Lower leg skin (tissue), 4 donors: ENCODE data around the gene MMP17. TPM values are rescaled to one million over a fixed set of nuclear protein-coding genes. Genes with fewer than 3 reads are reported as not detected.

Source experiments
- DNase-seq, 2 donors: peaks; one replicate each; pipeline ENCODE4 v3.0.0-alpha.2; 2019; ENCODE audit warnings: low spot score in 2 of 2
- H3K4me3 ChIP-seq: fragments of 200-600 bp; sonication (generic); 2 replicates; pipeline ENCODE4 v1.5.1; 2017; ENCODE audit warnings: mild to moderate bottlenecking, low read depth; ENCODE audit not compliant: poor library complexity, severe bottlenecking
- POLR2A ChIP-seq, 2 donors: fragments of 450-650 bp; IDR thresholded peaks; one replicate each; pipeline ENCODE4 v1.6.1; 2016 to 2017; ENCODE audit warnings: antibody characterized with exemption in 2 of 2, mild to moderate bottlenecking in 1 of 2, moderate library complexity in 1 of 2
- WGBS, 2 donors: methylation state at CpG; one replicate each; pipeline ENCODE4 v1.1.5; 2018; 5-methylcytosine and 5-hydroxymethylcytosine counted together
- intact Hi-C: fragments of 100-400 bp; cut with DNase I; formaldehyde crosslinking; loops from one replicate; pipeline ENCODE4 v1.15.0; 2023; ENCODE audit warnings: low total_unique reads
- total RNA-seq, 4 donors: library from RNA; depleted of rRNA; stranded (reverse); fragments of >200 nt; gene quantifications; one replicate each; pipeline ENCODE4 v1.1.0, GENCODE V29; 2016
- TF ChIP-seq, protein P1 (sequence below), 3 donors: fragments of 450-650 bp; IDR thresholded peaks; one replicate each; pipeline ENCODE4 v1.5.1; 2016; ENCODE audit warnings: antibody characterized with exemption in 3 of 3, mild to moderate bottlenecking in 3 of 3, moderate library complexity in 2 of 3

The MMP17 gene
- total RNA-seq, 4 donors from 2014 or later, result 5.4 to 11.6 (median 5.7) TPM

DNA sequence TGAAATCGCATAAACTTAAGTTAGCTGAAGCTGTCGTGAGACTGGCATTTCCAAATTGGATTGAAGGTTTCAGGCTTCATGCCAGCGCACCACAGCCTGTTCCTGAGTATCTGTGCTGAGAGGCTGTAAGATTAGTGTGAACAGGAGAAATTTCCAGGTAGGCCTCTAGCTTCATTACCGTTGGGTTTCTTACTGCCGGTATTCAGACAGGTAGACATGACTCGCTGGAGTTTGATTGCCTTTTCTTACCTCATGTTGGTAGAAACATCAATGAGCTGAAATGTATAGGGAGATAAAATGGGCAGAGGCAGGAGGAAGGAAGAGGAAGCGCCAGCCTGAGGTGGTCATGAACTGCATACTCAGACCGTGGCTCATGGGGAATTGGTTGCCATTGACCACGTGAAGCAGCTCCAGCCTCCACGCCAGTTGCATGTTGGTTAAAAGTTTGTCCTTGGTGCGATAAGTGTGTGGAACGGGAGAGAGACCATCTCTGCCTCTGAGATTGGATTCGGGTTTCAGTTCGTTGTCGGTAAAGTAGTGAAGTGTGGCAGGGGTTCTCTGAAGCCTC, 42.3 kb upstream of the MMP17 start:
- intact Hi-C loops, result no loop called here
- no peak for TF ChIP-seq POLR2A (IDR thresholded peaks at IDR 0.05)
- TF ChIP-seq, protein P1, sequence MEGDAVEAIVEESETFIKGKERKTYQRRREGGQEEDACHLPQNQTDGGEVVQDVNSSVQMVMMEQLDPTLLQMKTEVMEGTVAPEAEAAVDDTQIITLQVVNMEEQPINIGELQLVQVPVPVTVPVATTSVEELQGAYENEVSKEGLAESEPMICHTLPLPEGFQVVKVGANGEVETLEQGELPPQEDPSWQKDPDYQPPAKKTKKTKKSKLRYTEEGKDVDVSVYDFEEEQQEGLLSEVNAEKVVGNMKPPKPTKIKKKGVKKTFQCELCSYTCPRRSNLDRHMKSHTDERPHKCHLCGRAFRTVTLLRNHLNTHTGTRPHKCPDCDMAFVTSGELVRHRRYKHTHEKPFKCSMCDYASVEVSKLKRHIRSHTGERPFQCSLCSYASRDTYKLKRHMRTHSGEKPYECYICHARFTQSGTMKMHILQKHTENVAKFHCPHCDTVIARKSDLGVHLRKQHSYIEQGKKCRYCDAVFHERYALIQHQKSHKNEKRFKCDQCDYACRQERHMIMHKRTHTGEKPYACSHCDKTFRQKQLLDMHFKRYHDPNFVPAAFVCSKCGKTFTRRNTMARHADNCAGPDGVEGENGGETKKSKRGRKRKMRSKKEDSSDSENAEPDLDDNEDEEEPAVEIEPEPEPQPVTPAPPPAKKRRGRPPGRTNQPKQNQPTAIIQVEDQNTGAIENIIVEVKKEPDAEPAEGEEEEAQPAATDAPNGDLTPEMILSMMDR (IDR thresholded peaks at IDR 0.05), result no peak
- DNase-seq, result no peak
- WGBS, 2 donors, result 92 to 94% methylated on average over 15 of the region's 15 CpGs
- H3K4me3 ChIP-seq, result no peak overlapping the region

DNA sequence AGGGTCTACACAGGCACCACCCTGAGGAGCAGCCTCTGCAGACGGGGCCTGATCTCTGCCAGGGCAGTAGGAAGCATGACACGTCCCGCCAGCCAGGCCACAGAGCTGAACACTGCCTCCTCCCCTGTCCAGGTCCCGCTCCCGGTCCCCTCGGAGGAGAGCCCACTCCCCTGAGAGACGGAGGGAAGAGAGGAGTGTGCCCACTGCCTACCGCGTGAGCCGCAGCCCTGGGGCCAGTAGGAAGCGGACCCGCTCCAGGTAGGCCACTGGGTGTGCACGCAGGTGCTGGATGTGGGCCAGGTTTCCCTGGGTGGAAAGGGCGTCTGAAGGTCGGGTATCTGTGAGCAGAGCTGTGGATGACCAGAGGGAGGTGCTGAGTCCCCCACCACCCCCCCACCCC, 41.9 kb upstream of the MMP17 start:
- no peak overlapping the region for H3K4me3 ChIP-seq
- TF ChIP-seq, protein P1 (IDR thresholded peaks at IDR 0.05), result no peak
- TF ChIP-seq POLR2A (IDR thresholded peaks at IDR 0.05), result no peak
- WGBS, 2 donors, result 76 to 78% methylated on average over 14 to 15 of the region's 15 CpGs
- no peak for DNase-seq
- intact Hi-C loops, result no loop called here

DNA sequence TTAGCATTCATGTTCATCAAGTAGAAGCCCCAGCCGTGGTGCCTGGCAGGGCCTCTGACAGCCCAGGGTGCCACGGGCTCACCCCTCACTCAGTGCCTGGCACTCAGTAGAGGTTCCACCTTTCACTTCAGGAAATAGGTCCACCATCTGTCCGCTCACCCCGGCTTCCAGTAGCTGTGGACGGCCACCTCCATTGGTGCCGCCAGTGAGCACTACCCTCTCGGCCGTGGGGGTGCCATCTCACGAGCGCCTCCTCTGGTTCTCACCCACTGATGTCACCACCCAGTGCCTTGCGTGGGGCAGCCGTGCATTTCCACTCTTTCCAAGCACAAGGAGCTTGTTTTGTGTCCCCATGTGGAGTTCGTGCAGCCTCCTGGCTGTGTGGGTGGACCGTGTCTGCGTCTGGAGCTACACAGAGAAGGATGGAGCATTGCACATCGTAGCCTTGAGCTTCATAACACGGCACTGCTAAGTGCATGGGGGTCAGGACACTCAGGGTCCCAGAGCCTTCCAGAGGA, 41.0 kb upstream of the MMP17 start:
- H3K4me3 ChIP-seq, result no peak overlapping the region
- DNase-seq, result no peak
- WGBS, 2 donors, result 90 to 98% methylated on average over 17 of the region's 17 CpGs
- TF ChIP-seq, protein P1 (IDR thresholded peaks at IDR 0.05), result no peak
- no peak for TF ChIP-seq POLR2A (IDR thresholded peaks at IDR 0.05)
- intact Hi-C loops, result no loop called here

DNA sequence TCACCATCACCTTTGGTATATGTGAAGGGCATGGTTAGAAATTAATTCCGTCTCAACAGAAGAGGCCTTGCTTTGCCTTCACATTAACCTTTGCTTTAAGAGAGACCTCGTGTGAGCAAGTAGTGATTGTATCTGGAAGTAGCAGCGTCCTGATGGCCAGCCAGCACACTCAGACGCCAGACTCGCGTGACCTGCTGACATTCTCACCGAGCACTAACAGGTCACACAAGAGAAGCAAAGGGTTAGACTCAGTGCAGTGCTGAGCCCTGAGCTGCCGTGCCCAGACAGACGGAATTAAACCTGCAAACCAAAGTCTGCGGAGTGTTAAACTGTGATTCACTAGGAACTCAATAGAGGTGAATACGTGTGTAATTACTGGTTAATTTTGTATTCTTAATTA, 40.1 kb upstream of the MMP17 start:
- WGBS, 2 donors, result 92 to 93% methylated on average over 11 of the region's 11 CpGs
- H3K4me3 ChIP-seq, result no peak overlapping the region
- intact Hi-C loops, result no loop called here
- DNase-seq, result no peak
- no peak for TF ChIP-seq POLR2A (IDR thresholded peaks at IDR 0.05)
- TF ChIP-seq, protein P1 (IDR thresholded peaks at IDR 0.05), result no peak

DNA sequence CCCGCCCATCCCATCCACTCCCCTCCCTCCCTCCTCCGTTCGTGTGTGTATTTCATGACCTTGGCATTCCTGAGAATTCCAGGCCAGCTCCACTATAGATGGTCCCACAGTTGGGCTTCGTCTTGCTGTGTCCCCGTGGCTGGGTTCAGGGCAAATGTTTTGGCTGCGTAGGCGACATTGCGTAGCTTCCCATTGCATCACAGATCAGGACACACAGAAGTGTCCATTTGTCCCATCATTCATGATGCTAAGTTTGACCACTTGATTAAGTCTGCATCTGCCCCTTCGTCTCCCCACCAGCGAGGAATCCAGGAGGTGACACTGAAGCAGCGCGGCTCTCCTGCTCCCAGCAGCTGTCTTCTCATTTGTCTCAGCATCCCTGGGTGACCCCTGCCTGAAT, 38.6 kb upstream of the MMP17 start:
- DNase-seq, result no peak
- 93 to 94% methylated on average over 12 of the region's 12 CpGs for WGBS, 2 donors
- TF ChIP-seq, protein P1 (IDR thresholded peaks at IDR 0.05), result no peak
- TF ChIP-seq POLR2A (IDR thresholded peaks at IDR 0.05), result no peak
- H3K4me3 ChIP-seq, result no peak overlapping the region
- intact Hi-C loops, result no loop called here
